Immature natural killer cell (primary cell): ENCODE data around the gene CDK12. TPM values are rescaled to one million over a fixed set of nuclear protein-coding genes. Genes with fewer than 3 reads are reported as not detected.
"Not testable (repeated sequence)": the region's sequence is repeated elsewhere in the genome, so short reads cannot be mapped to it uniquely, and the experiment has no call there.

Source experiments
- DNase-seq, 3 donors: peaks; one replicate each; pipeline ENCODE4 v3.0.0; 2022; ENCODE audit warnings: mixed read lengths in 1 of 3
- H3K27ac Mint-ChIP-seq, 6 donors: one replicate each; pipeline ENCODE4 v1.8.0; 2020; ENCODE audit warnings: mixed read lengths in 6 of 6, mild to moderate bottlenecking in 5 of 6, inconsistent platforms in 4 of 6, moderate library complexity in 3 of 6
- H3K27me3 Mint-ChIP-seq, 3 donors: one replicate each; pipeline ENCODE4 v1.8.0; 2020 to 2021; ENCODE audit warnings: low read depth in 3 of 3, mild to moderate bottlenecking in 3 of 3, mixed read lengths in 3 of 3, moderate library complexity in 3 of 3, inconsistent platforms in 1 of 3
- H3K36me3 Mint-ChIP-seq, 3 donors: one replicate each; pipeline ENCODE4 v1.8.0; 2020; ENCODE audit warnings: mixed read lengths in 3 of 3, inconsistent platforms in 2 of 3, mild to moderate bottlenecking in 2 of 3
- H3K4me1 Mint-ChIP-seq, 2 donors: one replicate each; pipeline ENCODE4 v1.8.0; 2020; ENCODE audit warnings: inconsistent platforms in 2 of 2, mild to moderate bottlenecking in 2 of 2, mixed read lengths in 2 of 2, moderate library complexity in 1 of 2
- H3K4me3 Mint-ChIP-seq, 5 donors: one replicate each; pipeline ENCODE4 v1.8.0; 2020; ENCODE audit warnings: mild to moderate bottlenecking in 5 of 5, mixed read lengths in 5 of 5, inconsistent platforms in 3 of 5, moderate library complexity in 3 of 5
- H3K9me3 Mint-ChIP-seq, 6 donors: one replicate each; pipeline ENCODE4 v1.8.0; 2020; ENCODE audit warnings: mild to moderate bottlenecking in 6 of 6, mixed read lengths in 6 of 6, inconsistent platforms in 4 of 6, moderate library complexity in 3 of 6
- polyA plus RNA-seq, 3 donors: library from polyadenylated mRNA; unstranded; fragments of 300-500 nt; fragmentation: Illumina TruSeq; gene quantifications; one replicate each; pipeline ENCODE4 v1.2.3, GENCODE V29; 2021

Gene CDK12
- polyA plus RNA-seq, 3 donors from 2014 or later: 0.12 to 5.9 (median 1.7) TPM

DNA sequence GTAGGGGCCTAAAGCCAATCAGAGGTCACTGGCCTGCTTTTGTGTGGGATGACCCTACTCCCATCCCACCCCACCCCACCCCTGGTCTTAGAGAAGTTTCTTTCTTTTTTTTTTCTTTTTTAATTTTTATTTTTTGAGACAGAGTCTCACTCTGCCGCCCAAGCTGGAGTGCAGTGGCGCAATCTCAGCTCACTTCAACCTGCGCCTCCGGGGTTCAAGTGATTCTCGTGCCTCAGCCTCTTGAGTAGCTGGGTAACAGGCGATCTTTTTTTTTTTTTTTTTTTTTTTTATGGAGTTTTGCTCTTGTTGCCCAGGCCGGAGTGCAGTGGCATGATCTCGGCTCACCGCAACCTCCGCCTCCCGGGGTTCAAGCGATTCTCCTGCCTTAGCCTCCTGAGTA is 83.1 kb downstream of the CDK12 start:
- DNase-seq, H3K4me3 Mint-ChIP-seq, H3K27me3 Mint-ChIP-seq, H3K4me1 Mint-ChIP-seq, H3K27ac Mint-ChIP-seq, H3K9me3 Mint-ChIP-seq, H3K36me3 Mint-ChIP-seq: not testable (repeated sequence)

DNA sequence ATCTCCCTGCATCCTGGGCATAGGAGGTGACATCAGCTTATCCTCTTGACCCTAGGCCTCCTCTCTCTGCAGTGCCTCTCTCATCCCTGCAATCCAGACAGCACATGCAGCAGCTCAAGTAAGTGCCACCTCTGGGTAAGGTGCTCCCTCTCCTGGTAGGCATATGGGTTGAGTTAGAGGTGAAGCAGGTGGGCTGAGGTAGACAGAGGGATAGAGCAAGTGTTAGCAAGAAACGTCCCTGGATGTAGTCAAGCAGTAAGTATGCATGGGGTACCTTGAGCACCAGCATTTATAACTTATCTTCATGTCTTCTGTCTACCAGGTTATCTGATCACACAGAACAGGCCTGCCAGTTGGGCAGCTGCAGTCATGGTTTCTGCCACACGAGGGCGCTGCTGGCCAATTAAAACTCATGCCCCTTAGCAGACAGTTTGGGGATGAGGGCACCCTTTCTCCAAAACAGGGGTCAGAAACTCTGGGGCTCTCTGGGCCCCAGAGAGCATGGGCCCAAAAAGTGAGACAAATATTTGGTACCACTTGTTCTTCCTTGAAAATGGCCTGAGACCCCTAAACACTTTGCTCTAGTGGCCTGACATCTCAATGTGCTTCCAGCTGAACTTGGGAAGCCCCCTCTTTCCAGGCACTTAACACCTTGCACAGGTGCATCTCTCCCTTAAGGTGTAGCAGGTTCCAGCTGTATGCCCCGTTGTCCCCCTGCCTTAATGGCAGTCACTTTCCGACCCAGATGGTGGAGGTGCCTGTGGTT is 86.6 kb downstream of the CDK12 start:
- Mint-ChIP-seq H3K36me3 (peaks cover 5 to 29% (median 10%) of the 10 kb centered on the region in 3 donors), H3K4me1 (no peaks in the 10 kb centered on the region), H3K27me3 (peaks cover 0 to 2% (median 0%) of the 10 kb centered on the region in 3 donors), H3K4me3 (no peak overlapping the region), H3K27ac (no peak overlapping the region), H3K9me3 (no peaks in the 10 kb centered on the region)
- DNase-seq: peak; percentile 56 to 63 (median 59)

DNA sequence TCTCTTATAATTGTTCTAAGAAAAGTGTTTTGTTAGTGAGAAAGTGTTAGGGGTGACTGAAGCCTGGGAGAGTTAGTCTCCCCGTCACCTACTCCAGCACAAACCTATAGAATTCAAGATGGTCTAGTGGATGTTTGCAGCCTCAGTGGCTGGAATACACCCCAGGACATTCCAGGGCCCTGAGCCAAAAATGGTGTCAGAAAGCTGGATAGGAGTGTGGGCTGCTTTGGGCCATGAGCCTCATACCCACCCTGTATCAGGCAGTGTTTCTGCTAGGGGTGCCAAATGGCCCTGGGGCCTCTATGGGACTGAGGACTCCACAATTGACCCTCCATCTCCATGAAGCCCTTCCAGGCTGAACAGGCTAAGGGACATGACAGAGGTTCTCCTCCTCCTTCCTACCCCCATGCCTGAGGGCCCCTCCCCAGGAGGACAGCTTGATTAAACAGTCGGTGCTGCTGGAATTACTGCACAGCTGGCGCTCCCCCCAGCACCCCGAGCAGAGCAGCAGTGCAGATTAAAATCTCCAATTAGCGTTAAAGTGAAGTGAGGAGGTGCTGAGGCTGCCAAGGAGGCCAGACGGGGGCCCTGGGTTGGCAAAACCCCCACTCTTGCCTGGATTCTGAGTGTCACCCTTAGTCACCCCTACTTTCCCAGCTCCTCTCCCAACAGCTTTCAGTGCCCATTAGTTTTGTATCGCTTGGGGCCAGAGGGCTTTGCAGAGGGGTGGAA is 87.4 kb downstream of the CDK12 start:
- Mint-ChIP-seq H3K27ac (no peak overlapping the region), H3K36me3 (peaks cover 10 to 37% (median 18%) of the 10 kb centered on the region in 3 donors), H3K9me3 (no peaks in the 10 kb centered on the region), H3K4me1 (no peaks in the 10 kb centered on the region), H3K4me3 (no peak overlapping the region), H3K27me3 (peaks cover 0 to 2% (median 0%) of the 10 kb centered on the region in 3 donors)
- DNase-seq: no peak

DNA sequence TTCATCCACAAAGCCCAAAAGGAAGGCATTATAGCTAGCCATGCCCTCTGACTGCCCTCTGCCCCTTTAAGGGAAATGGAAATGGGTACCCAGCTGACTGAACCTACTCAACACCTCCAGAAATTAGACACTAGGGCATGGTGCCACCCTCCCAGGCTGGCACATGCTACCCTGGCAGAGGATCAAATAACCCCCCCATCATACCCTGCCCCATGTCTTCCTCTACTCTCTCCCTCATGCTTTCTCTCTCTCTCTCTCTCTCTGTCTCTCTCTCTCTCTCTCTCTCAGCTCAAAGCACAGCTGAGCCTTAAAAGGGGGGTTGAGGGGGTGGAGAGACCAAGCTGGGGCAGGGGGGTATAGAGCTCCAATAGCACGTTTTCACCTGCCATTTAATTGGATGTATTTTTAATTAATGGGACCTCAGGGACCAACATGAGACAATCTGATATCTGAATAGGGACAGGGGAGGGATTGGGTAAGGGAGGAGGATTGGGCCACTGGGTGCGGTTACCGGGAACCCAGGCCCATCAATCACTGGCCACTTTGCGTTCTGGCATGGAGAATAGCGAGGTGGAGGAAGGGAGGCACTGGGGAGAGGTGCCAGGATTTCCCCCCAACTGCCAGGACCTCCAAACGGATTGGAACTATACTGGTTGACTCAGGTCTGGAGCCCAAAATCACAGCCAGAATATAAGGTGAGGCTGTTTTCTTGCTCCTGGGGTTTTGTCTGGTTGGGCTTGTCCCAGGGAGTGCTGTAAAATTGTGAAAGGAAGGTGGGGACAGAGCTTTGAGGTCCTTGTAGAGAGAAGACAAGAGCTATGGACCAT is 88.7 kb downstream of the CDK12 start:
- Mint-ChIP-seq H3K4me1 (no peaks in the 10 kb centered on the region), H3K36me3 (peaks cover 9 to 35% (median 22%) of the 10 kb centered on the region in 3 donors), H3K27ac (peak overlapping the region in 1 of 6 donors; percentile 4), H3K9me3 (no peaks in the 10 kb centered on the region), H3K27me3 (peaks cover 0 to 2% (median 0%) of the 10 kb centered on the region in 3 donors), H3K4me3 (no peak overlapping the region)
- DNase-seq: no peak

DNA sequence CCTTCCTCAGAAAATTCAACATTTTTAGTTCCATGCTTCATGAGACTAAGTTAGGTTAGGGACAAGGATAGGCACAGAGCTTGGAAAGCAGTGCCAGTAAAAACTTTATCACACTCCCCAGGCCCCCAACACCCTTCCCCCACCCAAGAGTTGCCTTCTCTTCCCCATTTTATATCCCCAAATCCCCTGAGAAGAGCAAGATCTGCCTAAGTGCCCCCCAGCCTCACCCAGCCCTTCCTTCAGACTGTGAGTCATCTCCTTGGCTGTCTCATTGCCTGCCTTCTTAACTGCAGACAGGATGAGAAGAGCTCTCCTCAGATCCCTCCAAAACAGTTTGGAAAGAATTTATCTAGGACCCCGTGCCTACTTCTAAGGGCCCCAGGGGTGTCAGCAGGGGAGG is 90.6 kb downstream of the CDK12 start:
- H3K9me3 Mint-ChIP-seq: no peaks in the 10 kb centered on the region
- H3K27me3 Mint-ChIP-seq: peaks cover 0 to 2% (median 0%) of the 10 kb centered on the region in 3 donors
- H3K27ac Mint-ChIP-seq: no peak overlapping the region
- no peak overlapping the region for H3K4me3 Mint-ChIP-seq
- no peak for DNase-seq
- no peaks in the 10 kb centered on the region for H3K4me1 Mint-ChIP-seq
- H3K36me3 Mint-ChIP-seq: peaks cover 8 to 40% (median 27%) of the 10 kb centered on the region in 3 donors

DNA sequence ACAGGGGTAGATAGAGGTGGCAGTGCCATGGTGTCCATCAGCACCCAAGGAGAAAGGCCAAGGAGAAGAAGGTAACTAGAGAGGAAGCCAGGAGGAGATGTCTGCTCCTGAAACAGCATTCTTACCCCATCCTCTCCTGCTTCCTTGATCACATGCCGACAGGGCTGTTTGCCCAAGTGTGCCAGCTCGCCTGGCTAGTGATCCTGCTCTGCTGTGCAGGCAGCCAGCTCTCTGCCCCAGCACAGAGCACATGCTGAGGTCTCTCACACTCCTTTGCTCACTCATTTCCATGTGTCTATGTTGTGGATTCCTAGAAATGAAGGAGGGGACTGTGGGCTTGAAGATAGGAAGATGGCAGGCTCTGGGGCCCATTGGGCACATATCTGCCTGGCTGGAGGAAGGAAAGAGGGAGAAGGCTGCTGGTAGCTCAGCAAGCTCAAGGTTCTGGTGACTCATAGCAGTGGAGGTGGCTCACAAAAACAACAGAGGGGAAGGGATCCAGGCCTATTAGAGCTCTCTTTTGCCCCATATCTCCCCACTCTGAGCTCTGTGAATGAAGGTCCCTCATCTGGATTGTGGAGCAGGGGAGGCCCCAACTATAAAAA is 92.2 kb downstream of the CDK12 start:
- H3K36me3 Mint-ChIP-seq: peaks cover 16 to 53% (median 30%) of the 10 kb centered on the region in 3 donors

DNA sequence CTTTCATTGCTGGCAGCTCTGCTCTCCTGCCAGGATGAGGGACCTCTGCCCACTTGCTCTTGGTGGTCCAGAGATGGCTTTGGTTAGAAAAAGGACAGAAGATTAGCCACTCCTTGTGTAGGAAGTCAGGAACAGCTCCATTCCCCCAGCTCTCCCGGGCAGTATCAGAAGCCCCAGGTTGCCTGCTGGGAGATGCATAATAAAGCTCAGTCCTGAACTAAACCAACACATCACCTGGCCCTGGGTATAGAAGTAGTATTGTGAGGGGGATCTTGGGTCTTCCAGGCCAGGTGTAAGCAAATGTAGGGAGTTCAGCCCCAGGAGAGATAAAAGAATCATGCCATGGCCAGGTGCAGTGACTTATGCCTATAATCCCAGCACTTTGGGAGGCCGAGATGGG is 94.1 kb downstream of the CDK12 start:
- H3K27me3 Mint-ChIP-seq: peaks cover 0 to 1% (median 0%) of the 10 kb centered on the region in 3 donors
- no peak for DNase-seq
- no peaks in the 10 kb centered on the region for H3K9me3 Mint-ChIP-seq
- peaks cover 20 to 48% (median 37%) of the 10 kb centered on the region in 3 donors for H3K36me3 Mint-ChIP-seq
- H3K4me1 Mint-ChIP-seq: no peaks in the 10 kb centered on the region
- H3K4me3 Mint-ChIP-seq: no peak overlapping the region
- H3K27ac Mint-ChIP-seq: no peak overlapping the region

More for the DNA sequence above, 92.2 kb downstream of the CDK12 start:
- DNase-seq: no peak
- H3K9me3 Mint-ChIP-seq: no peaks in the 10 kb centered on the region
- peak overlapping the region in 2 of 6 donors; percentile 35 to 83 for H3K27ac Mint-ChIP-seq
- no peak overlapping the region for H3K4me3 Mint-ChIP-seq
- peaks cover 0 to 2% (median 1%) of the 10 kb centered on the region in 3 donors for H3K27me3 Mint-ChIP-seq
- H3K4me1 Mint-ChIP-seq: no peaks in the 10 kb centered on the region

DNA sequence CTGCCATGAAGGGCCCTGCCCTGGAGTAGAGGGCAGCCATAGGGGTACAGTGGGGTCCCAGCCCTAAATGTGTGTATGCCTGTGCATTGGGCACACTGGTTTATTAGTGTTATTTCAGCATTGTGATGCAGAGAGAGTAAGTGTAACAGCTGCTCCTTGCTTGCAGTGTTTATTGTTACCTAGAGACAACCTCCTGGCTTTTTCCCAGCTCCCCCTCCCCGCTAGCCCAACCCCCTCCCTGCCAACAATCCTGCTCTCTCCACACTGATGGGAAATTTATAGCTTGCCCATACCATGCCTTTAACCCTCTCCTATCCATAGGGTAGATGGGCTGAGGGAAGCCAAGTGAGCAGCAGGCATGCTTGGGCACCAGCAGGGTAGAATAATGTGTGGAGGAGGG is 95.1 kb downstream of the CDK12 start:
- DNase-seq: no peak
- Mint-ChIP-seq H3K27me3 (peaks cover 0 to 1% (median 0%) of the 10 kb centered on the region in 3 donors), H3K4me3 (no peak overlapping the region), H3K36me3 (peaks cover 22 to 42% (median 37%) of the 10 kb centered on the region in 3 donors), H3K9me3 (no peaks in the 10 kb centered on the region), H3K4me1 (no peaks in the 10 kb centered on the region), H3K27ac (no peak overlapping the region)

DNA sequence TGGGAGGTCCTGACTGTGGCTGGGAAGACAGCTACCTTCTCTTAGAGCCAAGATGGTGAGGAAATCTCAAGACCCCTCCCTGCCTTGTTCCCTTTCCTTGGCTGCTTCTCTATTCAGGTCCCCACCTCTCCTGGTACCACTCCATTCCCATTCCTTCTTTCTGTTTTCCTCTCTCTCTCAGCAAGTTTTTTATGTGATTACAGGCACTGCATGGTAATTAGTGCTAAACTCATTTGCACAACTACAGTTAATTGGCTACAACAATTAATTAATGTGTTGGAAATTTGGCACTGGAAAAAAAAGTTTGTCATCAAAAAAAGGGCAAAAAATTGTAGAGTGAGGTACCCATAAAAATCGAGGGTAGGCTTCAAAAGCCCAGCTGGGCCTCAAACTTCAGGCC is 101.1 kb downstream of the CDK12 start:
- H3K36me3 Mint-ChIP-seq: peaks cover 27 to 35% (median 28%) of the 10 kb centered on the region in 3 donors
- no peaks in the 10 kb centered on the region for H3K9me3 Mint-ChIP-seq
- no peak overlapping the region for H3K4me3 Mint-ChIP-seq
- no peak overlapping the region for H3K27ac Mint-ChIP-seq
- peaks cover 0 to 2% (median 1%) of the 10 kb centered on the region in 3 donors for H3K27me3 Mint-ChIP-seq
- H3K4me1 Mint-ChIP-seq: peaks cover 0 to 3% of the 10 kb centered on the region in 2 donors
- no peak for DNase-seq

DNA sequence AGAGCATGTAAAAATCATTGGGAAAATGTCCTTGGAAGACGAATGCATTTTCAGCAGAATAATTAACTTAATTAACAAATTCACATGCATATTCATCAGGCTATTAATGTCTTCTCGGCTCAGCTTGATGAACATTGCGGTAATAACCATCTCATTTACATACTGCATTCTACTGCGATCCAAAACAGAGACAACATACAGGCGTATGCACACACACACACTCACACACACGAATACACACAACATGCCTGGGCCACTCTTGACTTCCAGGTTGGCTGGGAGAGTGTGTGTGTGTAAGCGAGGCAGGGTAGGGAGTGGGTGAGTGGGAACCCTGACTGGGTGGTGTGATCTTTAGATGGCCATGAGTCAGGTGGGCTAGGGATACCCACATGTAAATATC is 101.7 kb downstream of the CDK12 start:
- H3K4me3 Mint-ChIP-seq: no peak overlapping the region
- peaks cover 0 to 3% of the 10 kb centered on the region in 2 donors for H3K4me1 Mint-ChIP-seq
- peaks cover 24 to 37% (median 24%) of the 10 kb centered on the region in 3 donors for H3K36me3 Mint-ChIP-seq
- H3K27me3 Mint-ChIP-seq: peaks cover 0 to 2% (median 0%) of the 10 kb centered on the region in 3 donors
- no peak overlapping the region for H3K27ac Mint-ChIP-seq
- H3K9me3 Mint-ChIP-seq: no peaks in the 10 kb centered on the region
- DNase-seq: no peak

DNA sequence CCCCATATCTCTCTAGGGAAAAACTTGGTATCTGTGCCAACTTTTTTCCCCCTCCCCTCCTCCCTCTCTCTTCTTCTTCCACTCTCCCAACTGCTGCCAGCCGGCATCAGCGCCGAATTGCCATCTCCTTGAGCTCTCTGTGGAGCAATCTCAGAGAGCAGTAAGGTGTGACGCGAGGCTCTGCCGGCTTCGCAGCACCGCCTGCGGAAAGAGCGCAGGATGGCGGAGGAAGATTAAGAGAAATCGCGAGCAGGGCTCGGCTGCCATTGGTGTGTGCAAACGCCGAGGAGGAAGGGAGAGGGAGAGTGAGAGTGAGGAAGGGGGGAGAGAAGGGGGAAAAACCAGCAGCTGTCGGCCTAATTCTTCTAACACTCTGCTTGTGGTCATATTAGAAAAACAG is 102.2 kb downstream of the CDK12 start:
- H3K9me3 Mint-ChIP-seq: no peaks in the 10 kb centered on the region
- H3K27ac Mint-ChIP-seq: no peak overlapping the region
- no peak for DNase-seq
- peaks cover 0 to 3% of the 10 kb centered on the region in 2 donors for H3K4me1 Mint-ChIP-seq
- H3K27me3 Mint-ChIP-seq: peaks cover 0 to 2% (median 0%) of the 10 kb centered on the region in 3 donors
- peak overlapping the region in 1 of 5 donors; percentile 65 for H3K4me3 Mint-ChIP-seq
- peaks cover 28 to 38% (median 29%) of the 10 kb centered on the region in 3 donors for H3K36me3 Mint-ChIP-seq

DNA sequence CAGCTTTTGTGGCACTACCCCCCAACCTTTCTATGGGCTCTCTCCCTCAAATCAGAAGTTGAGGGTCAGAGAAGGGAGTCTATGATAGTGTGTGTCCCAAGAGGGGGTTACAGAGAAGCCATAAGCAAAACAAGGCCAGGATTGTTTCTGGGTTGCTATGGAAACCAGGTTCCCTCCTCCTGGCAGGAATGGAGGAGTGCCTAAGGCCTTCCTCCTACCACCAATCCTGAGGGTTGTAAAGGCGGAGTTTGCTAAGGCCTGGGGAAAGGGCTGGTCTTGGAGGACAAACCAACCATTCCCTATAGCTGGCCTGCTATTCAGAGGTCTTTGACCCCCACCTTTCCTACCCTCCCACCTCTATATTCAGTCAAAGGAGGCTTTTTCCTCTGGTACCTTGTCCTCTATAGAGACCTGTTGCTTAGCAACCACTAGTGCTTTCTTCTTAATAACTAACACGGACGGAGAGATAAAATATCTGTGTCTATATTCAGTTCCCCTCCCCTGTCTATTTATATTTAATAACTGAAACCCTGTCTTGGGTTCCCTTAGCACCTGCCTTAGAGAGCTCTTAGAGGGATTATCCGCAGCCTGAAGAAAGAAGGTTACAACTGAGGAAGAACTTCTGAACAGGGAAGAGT is 103.0 kb downstream of the CDK12 start:
- no peak for DNase-seq
- Mint-ChIP-seq H3K4me1 (peaks cover 0 to 3% of the 10 kb centered on the region in 2 donors), H3K27me3 (peaks cover 0 to 2% (median 0%) of the 10 kb centered on the region in 3 donors), H3K9me3 (no peaks in the 10 kb centered on the region), H3K27ac (no peak overlapping the region), H3K36me3 (peaks cover 27 to 43% (median 32%) of the 10 kb centered on the region in 3 donors), H3K4me3 (no peak overlapping the region)
